Nasal cavity respiratory epithelium epithelial cell of viscerocranial mucosa (primary cell): ENCODE results near the gene ST6GALNAC3. TPM values are rescaled to one million over a fixed set of nuclear protein-coding genes. Genes with fewer than 3 reads are reported as not detected.

ENCODE experiments used
- total RNA-seq: library from RNA; depleted of rRNA; stranded (reverse); fragments of >200 nt; gene quantifications from 2 replicates; pipeline ENCODE4 v1.2.3, GENCODE V29; 2014

ST6GALNAC3 gene
- total RNA-seq, result 1.8 and 3.8 TPM in 2 replicates

DNA sequence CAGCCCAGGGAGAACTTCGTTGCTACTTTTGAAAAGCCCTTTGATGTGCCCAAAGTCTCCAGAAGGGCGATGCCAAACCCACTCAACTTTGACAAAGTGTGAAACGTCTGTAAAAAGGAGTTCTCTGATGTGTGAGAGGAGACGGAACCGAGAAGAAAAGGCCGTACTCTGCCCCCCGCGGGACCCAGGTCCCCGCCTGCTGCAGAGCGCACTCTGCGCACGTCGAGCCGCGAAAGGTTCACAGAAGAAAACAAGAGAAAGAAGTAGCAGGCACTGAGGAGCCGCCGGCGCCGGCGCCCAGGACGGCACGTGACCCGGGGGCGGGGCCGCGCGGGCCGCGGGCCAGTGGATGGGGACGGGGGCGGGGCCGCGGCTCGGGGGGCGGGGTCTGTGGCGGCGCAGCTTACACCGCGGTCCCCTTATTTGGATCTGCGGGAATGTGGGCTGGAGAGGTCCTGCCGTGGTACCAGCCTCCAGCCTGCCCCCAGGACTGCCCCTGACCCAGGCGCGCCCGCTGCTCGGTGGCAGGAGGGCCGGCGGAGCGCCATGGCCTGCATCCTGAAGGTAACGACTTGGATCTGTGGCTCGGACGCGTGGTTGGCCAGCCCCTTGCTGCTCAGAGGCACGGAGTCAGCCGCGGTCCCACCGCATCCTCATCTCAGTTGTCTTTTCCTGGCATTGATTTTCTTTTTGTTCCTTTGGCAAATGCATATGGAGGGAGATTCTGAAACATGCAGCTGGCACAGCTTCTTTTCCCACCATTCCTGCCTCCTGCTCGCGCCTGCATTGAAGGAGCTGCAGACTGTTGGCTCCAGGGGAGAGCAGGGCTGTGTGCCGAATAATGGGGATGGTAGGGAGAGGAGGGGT is at the start of gene ST6GALNAC3:
Gene ST6GALNAC3 (plus strand): TSS at position 426 of the 867 bp plus-strand sequence.

Other genes starting within 250 kb of the ST6GALNAC3 start
- not detected in 2 replicates for gene ASB17, start 142.3 kb upstream of the ST6GALNAC3 start, total RNA-seq